Stimulated activated CD8-positive, alpha-beta memory T cell treated with anti-CD3 and anti-CD28 coated beads, Interleukin-15, amount 100 ng/mL, for 24 hours (primary cell): ENCODE data around the gene CCDC201.
"Not testable (repeated sequence)": the region's sequence is repeated elsewhere in the genome, so short reads cannot be mapped to it uniquely, and the experiment has no call there.

Experiments
- DNase-seq: peaks from one replicate; pipeline ENCODE4 v3.0.0-alpha.2; 2020; ENCODE audit warnings: low read depth

Gene CCDC201

GRCh38 chr7:45874408-45875131, 1.7 kb upstream of the CCDC201 start:
- DNase-seq = no peak

- DNase-seq = no peak
These were observed 473 bp upstream of the CCDC201 start for GRCh38 chr7:45873355-45873754.

GRCh38 chr7:45872116-45873034, 507 bp downstream of the CCDC201 start:
- no peak for DNase-seq

- no peak for DNase-seq
These were observed 3.5 kb downstream of the CCDC201 start for GRCh38 chr7:45869426-45869825.

- DNase-seq = no peak
These were observed 5.4 kb downstream of the CCDC201 start for GRCh38 chr7:45867471-45867870.

- no peak for DNase-seq
These were observed 7.1 kb downstream of the CCDC201 start for GRCh38 chr7:45865594-45866410.

GRCh38 chr7:45863715-45864114, 9.2 kb downstream of the CCDC201 start:
- no peak for DNase-seq

GRCh38 chr7:45856888-45857287, 16.0 kb downstream of the CCDC201 start:
- DNase-seq = not testable (repeated sequence)

- DNase-seq = not testable (repeated sequence)
These were observed 17.2 kb downstream of the CCDC201 start for GRCh38 chr7:45855680-45856079.

- not testable (repeated sequence) for DNase-seq
These were observed 19.4 kb downstream of the CCDC201 start for GRCh38 chr7:45853491-45853890.

GRCh38 chr7:45852984-45853383, 19.9 kb downstream of the CCDC201 start:
- DNase-seq = not testable (repeated sequence)

- DNase-seq = not testable (repeated sequence)
These were observed 24.1 kb downstream of the CCDC201 start for GRCh38 chr7:45848734-45849133.

- not testable (repeated sequence) for DNase-seq
These were observed 26.3 kb downstream of the CCDC201 start for GRCh38 chr7:45846536-45846935.

- not testable (repeated sequence) for DNase-seq
These were observed 30.8 kb downstream of the CCDC201 start for GRCh38 chr7:45841926-45842717.

- not testable (repeated sequence) for DNase-seq
These were observed 34.0 kb downstream of the CCDC201 start for GRCh38 chr7:45838852-45839251.

GRCh38 chr7:45832433-45833177, 40.3 kb downstream of the CCDC201 start:
- not testable (repeated sequence) for DNase-seq

GRCh38 chr7:45829846-45830245, 43.0 kb downstream of the CCDC201 start:
- DNase-seq = not testable (repeated sequence)

- not testable (repeated sequence) for DNase-seq
These were observed 45.2 kb downstream of the CCDC201 start for GRCh38 chr7:45827731-45828130.

GRCh38 chr7:45826550-45826949, 46.3 kb downstream of the CCDC201 start:
- DNase-seq = not testable (repeated sequence)

- DNase-seq = not testable (repeated sequence)
These were observed 54.1 kb downstream of the CCDC201 start for GRCh38 chr7:45818763-45819162.
